ENCODE data around the gene CAPNS1. TPM values are rescaled to one million over a fixed set of nuclear protein-coding genes. Genes with fewer than 3 reads are reported as not detected.

The CAPNS1 gene
- 100 to 1,000 TPM; 470 to 696 (median 513) TPM for polyA plus RNA-seq (ENCODE audit: insufficient read depth in 1 of 5, insufficient read length in 5 of 5, low replicate concordance in 1 of 5)
- long read RNA-seq, donor 1, transcript CAPNS1-201 (11 exons, 1,918 nt), result major isoform, 95 of 385 reads
- long read RNA-seq, donor 1, partial matches to known transcripts, result 125 of 385 reads
- long read RNA-seq, donor 1, other reads (novel, unspliced or antisense), result 163 of 385 reads
- long read RNA-seq, donor 2, transcript CAPNS1-201 (11 exons, 1,918 nt), result major isoform, 57 of 191 reads
- long read RNA-seq, donor 2, partial matches to known transcripts, result 60 of 191 reads
- long read RNA-seq, donor 2, other reads (novel, unspliced or antisense), result 72 of 191 reads
- long read RNA-seq, donor 3, transcript CAPNS1-201 (11 exons, 1,918 nt), result major isoform, 41 of 361 reads
- long read RNA-seq, donor 3, partial matches to known transcripts, result 289 of 361 reads
- long read RNA-seq, donor 3, other reads (novel, unspliced or antisense), result 31 of 361 reads
- long read RNA-seq, donor 4, transcript CAPNS1-201 (11 exons, 1,918 nt), result major isoform, 34 of 153 reads
- long read RNA-seq, donor 4, partial matches to known transcripts, result 103 of 153 reads
- long read RNA-seq, donor 4, other reads (novel, unspliced or antisense), result 16 of 153 reads
- long read RNA-seq, donor 5, transcript CAPNS1-201 (11 exons, 1,918 nt), result major isoform, 70 of 293 reads
- long read RNA-seq, donor 5, partial matches to known transcripts, result 97 of 293 reads
- long read RNA-seq, donor 5, other reads (novel, unspliced or antisense), result 125 of 293 reads
- long read RNA-seq, donor 6, transcript CAPNS1-201 (11 exons, 1,918 nt), result major isoform, 85 of 237 reads
- long read RNA-seq, donor 6, partial matches to known transcripts, result 122 of 237 reads
- long read RNA-seq, donor 6, other reads (novel, unspliced or antisense), result 30 of 237 reads
- long read RNA-seq, donor 7, transcript CAPNS1-201 (11 exons, 1,918 nt), result major isoform, 65 of 246 reads
- long read RNA-seq, donor 7, partial matches to known transcripts, result 152 of 246 reads
- long read RNA-seq, donor 7, other reads (novel, unspliced or antisense), result 29 of 246 reads
- long read RNA-seq, donor 8, transcript CAPNS1-201 (11 exons, 1,918 nt), result major isoform, 40 of 151 reads
- long read RNA-seq, donor 8, partial matches to known transcripts, result 104 of 151 reads
- long read RNA-seq, donor 8, other reads (novel, unspliced or antisense), result 7 of 151 reads

DNA sequence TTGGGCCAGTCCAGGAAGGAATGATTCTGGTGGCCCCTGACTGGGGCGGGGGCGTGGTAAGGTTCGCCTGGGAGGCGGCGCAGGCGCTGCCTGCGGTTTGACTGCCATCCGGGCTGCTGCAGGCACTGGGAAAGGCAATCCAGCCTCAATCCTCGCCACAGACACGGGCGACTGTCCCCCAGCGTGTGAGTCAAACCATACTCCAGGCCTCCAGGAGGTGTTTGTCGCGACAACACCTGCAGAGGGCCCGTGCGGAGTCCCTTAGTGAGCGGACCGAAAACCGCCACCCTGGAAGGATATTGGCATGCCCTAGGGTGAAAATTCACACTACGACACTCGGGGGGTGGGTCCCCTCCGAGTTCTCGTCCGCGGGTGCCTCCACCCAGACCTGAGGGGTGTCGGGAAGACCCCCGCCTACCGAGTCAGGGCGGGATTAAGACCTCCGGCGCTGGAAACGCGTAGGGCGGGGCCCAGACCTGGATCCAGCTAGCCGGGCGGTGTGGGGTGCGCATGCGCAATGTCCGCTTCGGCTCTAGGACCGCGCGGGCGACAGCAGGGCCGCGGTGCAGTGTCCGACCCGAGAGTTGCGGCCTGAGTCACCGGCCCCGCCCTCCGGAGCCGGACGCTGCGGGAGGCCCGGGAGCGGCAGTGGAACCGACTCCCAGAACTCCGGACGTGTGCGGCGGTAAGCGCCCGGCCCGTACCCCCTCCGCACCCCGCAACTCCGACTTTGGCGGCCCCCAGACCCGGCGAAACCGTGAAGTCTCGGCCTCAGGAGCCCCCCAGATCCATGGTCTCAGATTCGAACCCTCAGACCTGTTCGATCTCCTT is at the start of gene CAPNS1:
Gene CAPNS1, plus strand, starts transcription at position 594 of the 831 bp plus-strand sequence. CDS start 946 bp downstream, outside the sequence.
- peak; percentile 98 for DNase-seq

DNA sequence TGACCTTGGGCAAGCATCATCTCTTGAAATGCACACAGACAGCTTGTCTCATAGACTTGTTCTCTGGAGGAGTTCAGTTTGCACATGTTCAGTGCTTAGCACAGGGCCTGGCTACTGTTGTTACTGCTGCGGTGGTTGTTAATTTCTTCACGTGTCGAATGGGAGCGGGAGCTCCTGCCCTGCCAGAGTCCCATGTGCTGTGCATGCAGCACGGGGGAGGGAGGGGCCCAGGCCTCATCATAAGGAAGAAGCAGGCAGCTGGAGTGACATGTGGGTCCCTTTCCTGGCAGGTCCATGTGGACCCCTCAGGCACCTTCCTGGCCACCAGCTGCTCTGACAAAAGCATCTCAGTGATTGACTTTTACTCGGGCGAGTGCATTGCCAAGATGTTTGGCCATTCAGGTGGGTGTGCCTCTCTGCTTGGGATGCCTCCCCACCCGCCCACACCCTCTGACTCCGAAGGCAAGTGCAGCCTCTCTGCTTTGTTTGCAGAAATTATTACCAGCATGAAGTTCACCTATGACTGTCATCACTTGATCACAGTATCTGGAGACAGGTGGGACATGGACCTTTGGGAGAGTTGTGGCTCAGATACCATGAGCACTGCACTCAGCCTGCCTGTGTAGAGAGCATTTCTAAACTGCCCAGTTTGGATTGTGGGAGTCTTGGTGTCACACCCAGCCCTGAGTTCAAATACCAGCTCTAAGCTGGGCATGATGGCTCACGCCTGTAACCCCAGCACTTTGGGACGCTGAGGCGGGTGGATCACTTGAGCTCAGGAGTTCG is 48.8 kb upstream of the CAPNS1 start:
- no peak for DNase-seq

DNA sequence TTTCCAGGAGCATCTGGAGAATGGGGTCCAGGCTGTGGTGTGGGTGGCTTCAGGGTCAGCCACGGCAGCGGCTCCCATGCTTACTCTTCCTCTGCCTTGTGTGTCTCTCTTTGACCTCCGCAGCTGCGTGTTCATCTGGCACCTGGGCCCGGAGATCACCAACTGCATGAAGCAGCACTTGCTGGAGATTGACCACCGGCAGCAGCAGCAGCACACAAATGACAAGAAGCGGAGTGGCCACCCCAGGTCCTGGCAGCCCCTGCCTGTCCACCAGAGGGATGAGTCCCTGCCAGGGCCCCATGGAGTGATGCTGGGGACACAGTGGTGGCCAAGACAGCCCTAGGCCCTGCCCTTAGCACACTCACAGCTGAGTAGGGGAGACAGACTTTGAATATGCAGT is 47.3 kb upstream of the CAPNS1 start:
- no peak for DNase-seq

DNA sequence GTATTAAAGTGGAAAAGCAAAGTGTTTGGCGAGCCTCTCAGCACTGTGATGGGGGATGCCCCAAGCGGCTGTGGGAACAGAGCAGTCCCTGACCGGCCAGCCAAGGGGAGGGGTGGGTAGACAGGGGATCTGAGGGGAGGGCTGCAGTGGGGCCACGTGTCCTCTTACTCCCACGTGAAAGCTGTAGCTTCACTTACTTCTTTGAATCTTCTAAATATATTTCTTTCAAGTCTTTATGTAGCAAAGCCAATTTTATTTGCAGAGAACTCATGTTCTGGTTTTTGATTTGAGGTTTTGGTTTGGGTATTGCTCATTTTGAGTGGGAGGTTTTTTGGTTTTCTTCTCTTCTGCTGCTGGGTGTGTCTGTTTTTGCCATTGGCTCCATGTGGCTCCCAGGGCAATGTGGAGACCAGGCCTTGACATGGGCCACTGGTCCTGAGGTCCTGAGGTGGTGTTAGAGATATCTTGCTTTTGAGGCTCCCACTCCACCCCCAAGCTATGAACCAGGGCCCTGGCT is 46.7 kb upstream of the CAPNS1 start:
- DNase-seq, result no peak

DNA sequence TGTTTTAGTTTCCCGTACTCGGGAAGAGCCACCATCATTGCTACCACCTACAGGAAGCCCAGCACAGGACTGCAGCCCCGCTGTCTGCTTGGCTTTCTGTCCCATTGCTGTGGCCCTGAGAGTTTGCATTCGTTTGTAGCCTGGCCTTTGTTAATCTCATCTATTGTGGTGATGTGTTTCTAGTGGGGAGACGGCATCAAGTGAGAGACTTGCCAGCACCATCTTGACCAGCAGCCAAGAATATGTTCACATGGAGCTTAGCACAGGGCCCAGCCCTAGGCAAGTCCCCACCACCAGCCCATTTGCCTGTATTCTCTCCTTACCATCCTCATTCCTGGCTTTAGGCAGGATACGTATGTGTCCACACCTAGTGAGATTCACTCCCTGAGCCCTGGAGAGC is 46.2 kb upstream of the CAPNS1 start:
- DNase-seq, result no peak

DNA sequence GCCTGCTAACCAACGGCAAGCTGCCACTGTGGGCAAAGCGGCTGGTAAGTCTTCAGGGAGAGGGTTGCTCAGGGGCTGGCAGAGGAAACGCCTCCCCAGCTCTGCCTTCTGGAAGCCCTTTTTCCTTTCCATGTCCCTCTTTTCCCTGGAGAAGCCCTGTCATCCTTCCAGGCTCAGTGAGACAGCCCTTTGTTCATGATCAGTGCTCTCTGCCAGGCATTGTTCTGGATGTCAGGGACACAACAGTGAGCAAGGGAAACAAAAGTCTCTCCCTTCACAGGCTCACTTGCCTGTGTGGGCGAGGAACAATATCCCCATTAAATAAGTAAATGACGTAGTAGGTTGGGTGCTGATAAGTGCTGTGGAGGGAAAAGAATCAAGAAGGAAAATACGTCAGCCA is 42.8 kb upstream of the CAPNS1 start:
- DNase-seq, result no peak

DNA sequence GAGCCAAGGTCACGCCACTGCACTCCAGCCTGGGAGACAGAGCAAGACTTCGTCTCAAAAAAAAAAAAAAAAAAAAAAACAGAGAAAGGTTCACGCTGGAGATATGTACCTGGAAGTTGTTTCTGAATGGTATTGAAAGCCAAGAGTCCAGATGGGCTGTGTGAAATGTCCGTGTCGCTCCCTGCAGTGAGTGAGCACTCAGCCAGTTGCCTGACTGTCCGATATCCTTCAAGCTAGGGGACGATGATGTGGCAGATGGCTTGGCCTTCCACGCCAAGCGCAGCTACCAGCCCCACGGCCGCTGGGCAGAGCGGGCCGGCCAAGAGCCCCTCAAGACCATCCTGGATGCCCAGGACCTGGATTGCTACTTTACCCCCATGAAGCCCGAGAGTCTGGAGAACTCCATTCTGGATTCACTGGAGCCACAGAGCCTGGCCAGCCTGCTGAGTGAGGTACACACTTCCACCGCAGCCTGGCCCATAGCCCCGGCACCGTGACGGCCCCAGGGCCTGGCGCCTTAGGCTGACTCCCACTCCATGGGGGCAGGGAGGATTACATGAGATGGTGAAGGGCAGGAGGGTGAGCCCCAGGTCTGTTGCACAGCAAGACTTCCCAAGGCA is 40.6 kb upstream of the CAPNS1 start:
- DNase-seq, result no peak

DNA sequence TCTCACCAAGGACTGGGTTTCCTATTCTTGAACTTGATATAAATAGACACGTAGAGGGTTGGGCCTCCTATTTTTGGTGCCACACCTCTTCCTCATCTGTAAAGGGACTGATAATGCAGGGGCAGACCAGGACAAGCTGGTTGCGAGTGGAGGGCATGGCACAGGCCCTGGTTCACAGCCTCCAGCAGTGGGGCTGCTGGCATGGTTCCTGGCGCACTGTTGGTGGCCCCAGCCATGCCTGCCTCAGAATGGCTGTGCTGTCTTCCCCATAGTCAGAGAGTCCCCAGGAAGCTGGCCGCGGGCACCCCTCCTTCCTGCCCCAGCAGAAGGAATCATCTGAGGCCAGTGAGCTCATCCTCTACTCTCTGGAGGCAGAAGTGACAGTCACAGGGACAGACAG is 39.4 kb upstream of the CAPNS1 start:
- DNase-seq, result no peak

DNA sequence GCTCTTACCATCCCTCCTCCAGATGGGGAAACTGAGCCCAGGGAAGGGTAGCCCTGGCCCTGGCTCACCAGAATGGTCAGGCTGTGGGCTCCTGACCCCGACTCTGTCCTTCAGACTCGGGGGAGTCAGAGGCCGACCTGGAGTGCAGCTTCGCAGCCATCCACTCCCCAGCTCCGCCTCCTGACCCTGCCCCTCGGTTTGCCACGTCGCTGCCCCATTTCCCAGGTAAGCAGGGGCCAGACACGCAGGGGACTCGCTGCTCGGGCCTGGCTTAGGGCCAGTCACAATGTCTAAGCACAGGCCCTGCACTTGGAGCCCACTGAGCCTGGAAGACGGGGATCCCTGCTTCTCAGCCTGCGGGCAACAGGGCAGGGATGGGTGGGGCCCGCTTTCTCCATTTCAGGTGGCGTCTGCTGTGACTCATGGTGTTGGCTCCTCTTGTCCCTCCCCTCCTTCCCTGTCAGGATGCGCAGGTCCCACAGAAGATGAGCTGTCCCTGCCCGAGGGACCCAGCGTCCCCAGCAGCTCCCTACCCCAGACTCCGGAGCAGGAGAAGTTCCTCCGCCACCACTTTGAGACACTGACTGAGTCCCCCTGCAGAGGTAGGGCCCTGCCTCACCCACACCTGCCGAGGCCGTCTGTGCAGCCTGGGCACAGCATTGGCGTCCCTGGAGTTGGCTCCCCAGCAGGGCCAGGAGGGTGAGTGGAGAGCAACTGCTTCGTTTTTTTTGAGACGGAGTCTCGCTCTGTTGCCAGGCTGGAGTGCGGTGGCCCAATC is 38.1 kb upstream of the CAPNS1 start:
- no peak for DNase-seq

DNA sequence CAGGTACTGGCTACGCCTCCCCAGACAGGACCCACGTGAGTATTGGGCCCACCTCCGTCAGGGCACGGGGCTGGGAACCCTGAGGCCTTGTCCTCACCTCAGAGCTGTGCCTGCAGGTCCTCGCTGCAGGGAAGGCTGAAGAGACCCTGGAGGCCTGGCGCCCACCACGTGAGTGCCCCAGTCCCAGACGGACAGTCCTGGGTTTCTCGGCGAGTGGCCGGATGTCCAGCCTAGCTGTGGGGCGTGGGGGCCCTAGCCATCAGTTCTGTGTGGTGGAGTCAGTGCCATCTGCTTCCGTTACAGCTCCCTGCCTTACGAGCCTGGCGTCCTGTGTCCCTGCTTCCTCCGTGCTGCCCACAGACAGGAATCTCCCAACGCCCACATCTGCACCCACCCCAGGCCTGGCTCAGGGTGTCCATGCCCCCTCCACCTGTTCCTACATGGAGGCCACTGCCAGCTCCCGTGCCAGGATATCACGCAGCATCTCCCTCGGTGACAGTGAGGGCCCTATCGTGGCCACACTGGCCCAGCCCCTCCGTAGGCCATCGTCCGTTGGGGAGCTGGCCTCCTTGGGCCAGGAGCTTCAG is 36.7 kb upstream of the CAPNS1 start:
- DNase-seq, result no peak

DNA sequence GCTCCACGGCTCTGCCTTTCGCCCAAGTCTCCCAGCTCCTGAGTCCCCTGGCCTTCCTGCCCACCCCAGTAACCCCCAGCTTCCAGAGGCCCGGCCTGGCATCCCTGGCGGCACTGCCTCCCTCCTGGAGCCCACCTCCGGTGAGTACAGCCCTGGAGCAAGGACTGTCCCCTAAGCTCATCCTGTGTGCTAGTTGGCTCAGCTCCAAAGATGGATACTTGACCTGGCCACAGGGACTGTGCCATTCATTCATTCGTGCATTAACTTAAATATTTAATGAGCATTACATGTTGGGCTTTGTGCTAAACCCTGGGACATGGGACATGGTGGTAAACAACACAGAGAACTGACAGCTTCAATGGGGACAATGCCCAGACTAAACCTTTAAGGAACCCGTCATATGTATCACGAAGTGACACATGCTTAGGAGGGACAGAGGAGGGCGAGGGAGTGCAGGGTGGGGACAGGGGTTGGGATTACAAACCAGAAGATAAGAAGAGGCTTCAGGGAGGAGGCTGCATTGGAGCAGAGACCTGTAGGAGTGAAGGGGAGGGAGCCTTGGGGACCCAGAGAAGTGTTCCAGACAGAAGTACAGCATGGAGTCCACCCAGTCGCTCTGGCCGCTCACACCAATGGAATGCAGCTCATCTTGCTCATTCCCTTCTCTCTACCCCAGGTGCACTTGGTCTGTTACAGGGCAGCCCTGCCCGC is 35.9 kb upstream of the CAPNS1 start:
- no peak for DNase-seq

DNA sequence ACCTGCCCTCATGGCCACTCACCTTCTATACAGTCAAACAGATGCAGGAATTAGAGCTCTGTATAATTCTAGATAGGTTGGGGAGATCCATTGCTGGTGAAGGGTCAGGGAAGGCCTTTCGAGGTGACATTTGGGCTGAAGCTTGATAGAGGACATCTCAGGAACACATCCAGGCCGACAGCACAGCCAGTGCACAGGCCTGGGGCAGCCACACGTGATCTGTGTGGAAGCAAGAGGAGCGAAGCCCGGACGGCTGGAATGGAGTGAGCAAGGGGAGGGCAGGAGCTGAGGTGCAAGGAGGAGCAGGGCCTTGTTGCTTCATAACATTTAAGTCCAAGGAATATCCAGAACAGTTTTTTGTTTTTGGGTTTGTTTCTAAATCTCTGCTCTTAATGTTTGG is 33.4 kb upstream of the CAPNS1 start:
- no peak for DNase-seq

DNA sequence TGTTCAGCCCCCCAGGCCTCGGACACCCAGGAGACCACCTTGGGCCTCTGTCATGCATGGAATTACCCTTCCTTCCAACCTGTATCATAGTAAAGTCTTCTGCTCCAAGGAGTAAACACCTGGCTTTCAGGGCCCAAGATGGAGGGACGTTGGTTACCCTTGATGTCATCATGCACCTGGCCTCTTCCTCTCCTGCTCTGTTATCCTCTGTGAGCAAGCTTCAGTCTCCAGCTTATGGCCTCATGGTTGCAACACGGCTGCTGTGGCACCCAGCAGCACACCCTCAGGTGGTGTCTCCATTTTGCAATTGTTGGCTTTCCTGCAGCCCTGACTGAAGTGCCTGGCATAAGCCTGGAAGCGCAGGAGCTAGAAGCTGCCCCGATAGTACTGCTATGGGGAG is 32.9 kb upstream of the CAPNS1 start:
- DNase-seq, result no peak

DNA sequence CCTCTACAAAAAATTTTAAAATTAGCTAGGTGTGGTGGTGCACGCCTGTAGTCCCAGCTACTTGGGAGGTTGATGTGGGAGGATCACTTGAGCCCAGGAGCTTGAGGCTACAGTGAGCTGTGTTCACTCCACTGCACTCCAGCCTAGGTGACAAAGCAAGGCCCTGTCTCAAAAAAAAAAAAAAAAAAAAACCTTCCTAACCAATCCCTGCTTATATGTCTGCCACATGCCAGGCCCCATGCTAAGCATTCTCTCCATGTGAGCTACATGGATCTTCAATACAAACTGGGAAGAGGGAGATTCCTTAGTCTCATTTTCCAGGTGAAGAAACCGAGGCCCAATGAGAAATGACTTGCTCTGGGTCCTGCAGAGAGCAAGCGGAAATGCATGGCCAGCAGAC is 31.2 kb upstream of the CAPNS1 start:
- no peak for DNase-seq

DNA sequence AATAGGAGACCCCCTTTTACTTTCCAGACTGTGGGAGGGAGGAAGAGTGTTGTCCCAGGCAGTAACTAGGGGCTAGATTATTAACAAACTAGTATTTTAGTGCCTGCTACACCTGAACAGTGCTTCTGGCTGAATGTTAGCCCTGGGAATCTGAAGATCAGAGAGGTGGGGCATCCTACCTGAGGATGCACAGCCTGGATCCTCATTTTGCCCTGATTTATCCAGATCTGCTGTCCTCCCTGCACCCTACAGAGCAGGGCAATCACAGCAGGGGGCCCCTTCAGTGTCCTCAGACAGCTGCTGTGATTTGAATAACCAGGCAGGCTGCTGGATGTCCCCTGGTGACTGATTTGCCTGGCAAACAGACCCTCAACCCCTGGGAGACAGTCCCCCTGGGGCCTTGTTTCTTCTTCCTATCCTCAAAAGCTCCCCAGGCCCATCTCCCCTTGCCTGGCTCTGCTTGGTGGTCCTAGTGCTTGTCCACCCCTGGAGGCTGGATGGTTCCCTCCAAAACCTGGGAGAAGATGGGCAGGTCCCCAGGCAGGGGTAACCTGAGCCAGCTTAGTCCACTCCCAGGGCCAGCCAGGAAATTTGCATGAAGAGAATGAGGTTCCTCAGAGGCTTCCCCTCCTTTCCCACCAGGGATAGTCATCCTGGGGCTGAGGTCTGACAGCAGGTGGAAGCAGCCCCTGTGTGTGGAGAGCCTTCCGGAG is 29.2 kb upstream of the CAPNS1 start, which contains the start of gene OVOL3:
Gene OVOL3, plus strand, starts transcription at position 657 of the 713 bp plus-strand sequence. CDS start 60 bp downstream, outside the sequence.
- DNase-seq, result no peak

DNA sequence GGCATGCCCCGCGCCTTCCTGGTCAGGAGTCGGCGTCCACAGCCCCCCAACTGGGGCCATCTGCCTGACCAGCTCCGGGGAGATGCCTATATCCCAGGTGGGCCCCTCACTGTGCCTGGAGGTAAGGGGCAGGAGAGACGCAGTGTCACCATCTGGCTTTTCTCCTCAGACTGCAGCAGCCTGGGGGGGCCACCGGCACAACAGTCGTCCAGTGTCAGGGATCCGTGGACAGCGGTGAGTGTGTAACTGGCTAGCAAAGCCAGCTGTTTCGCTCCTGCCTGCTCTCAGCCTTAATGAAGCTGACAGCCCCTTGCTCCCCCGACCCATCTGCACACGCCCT is 28.7 kb upstream of the CAPNS1 start:
- no peak for DNase-seq

DNA sequence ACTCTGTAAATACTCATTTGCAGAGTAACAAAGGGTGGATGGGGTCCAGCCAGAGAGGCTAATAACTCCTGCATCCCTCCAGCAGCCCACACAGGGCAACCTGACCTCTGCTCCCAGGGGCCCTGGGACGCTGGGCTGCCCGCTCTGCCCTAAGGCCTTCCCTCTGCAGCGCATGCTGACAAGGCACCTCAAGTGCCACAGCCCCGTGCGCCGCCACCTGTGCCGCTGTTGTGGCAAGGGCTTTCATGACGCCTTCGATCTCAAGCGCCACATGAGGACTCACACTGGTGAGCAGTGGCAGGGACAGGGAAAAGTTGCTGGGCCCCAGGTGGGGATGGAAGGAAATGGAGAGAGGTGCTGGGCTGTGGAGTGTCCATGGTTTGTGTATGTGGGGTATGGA is 27.2 kb upstream of the CAPNS1 start:
- DNase-seq, result no peak
